BE2C (cell line): ENCODE results near the gene TRANK1.

Source experiments
- DNase-seq: peaks from one replicate; pipeline ENCODE4 v3.0.0-alpha.2; 2020
- H3K27me3 ChIP-seq: fragments of 250-450 bp; sonication (Bioruptor Pico); 2 replicates; pipeline ENCODE4 v1.5.1; 2020; ENCODE audit warnings: mild to moderate bottlenecking
- H3K36me3 ChIP-seq: fragments of 250-450 bp; sonication (Bioruptor Pico); 2 replicates; pipeline ENCODE4 v1.5.1; 2020; ENCODE audit warnings: mild to moderate bottlenecking
- H3K4me1 ChIP-seq: fragments of 250-450 bp; sonication (Bioruptor Pico); 2 replicates; pipeline ENCODE4 v1.5.1; 2020
- H3K4me3 ChIP-seq: 2 replicates; pipeline ENCODE4 v1.5.1; 2011; ENCODE audit warnings: low read depth, low read length
- H3K9me3 ChIP-seq: fragments of 250-450 bp; sonication (Bioruptor Pico); 2 replicates; pipeline ENCODE4 v1.5.1; 2020
- CTCF ChIP-seq: IDR thresholded peaks from 2 replicates; pipeline ENCODE4 v1.5.1; 2012; ENCODE audit warnings: mild to moderate bottlenecking, low read depth, low read length

TRANK1 gene

GRCh38 chr3:36840453-36840921 lies 104.4 kb downstream of the TRANK1 start:
- no peak for TF ChIP-seq CTCF
- Histone ChIP-seq H3K27me3 (no peaks in the 10 kb centered on the region), H3K36me3 (no peaks in the 10 kb centered on the region), H3K4me1 (no peaks in the 10 kb centered on the region), H3K4me3 (no peak overlapping the region), H3K9me3 (no peaks in the 10 kb centered on the region)
- DNase-seq = no peak

GRCh38 chr3:36837089-36837488 lies 107.8 kb downstream of the TRANK1 start:
- Histone ChIP-seq H3K9me3 (no peaks in the 10 kb centered on the region), H3K4me3 (no peak overlapping the region), H3K36me3 (no peaks in the 10 kb centered on the region), H3K27me3 (no peaks in the 10 kb centered on the region), H3K4me1 (no peaks in the 10 kb centered on the region)
- peak; percentile 29; the same call in 1 of the 2 replicates for TF ChIP-seq CTCF
- no peak for DNase-seq

- no peak for TF ChIP-seq CTCF
- no peaks in the 10 kb centered on the region for H3K36me3 ChIP-seq
- DNase-seq = no peak
- no peaks in the 10 kb centered on the region for H3K4me1 ChIP-seq
- no peaks in the 10 kb centered on the region for H3K9me3 ChIP-seq
- no peak overlapping the region for H3K4me3 ChIP-seq
- no peaks in the 10 kb centered on the region for H3K27me3 ChIP-seq
Observed at GRCh38 chr3:36833160-36833814, 111.6 kb downstream of the TRANK1 start.

- no peaks in the 10 kb centered on the region for H3K9me3 ChIP-seq
- no peaks in the 10 kb centered on the region for H3K36me3 ChIP-seq
- DNase-seq = no peak
- H3K4me3 ChIP-seq = no peak overlapping the region
- H3K4me1 ChIP-seq = no peaks in the 10 kb centered on the region
- no peaks in the 10 kb centered on the region for H3K27me3 ChIP-seq
- no peak for TF ChIP-seq CTCF
Observed at GRCh38 chr3:36832406-36832805, 112.4 kb downstream of the TRANK1 start.

GRCh38 chr3:36827133-36827532 lies 117.7 kb downstream of the TRANK1 start:
- no peak for DNase-seq
- Histone ChIP-seq H3K36me3 (no peaks in the 10 kb centered on the region), H3K4me3 (no peak overlapping the region), H3K9me3 (no peaks in the 10 kb centered on the region), H3K4me1 (no peaks in the 10 kb centered on the region), H3K27me3 (no peaks in the 10 kb centered on the region)
- TF ChIP-seq CTCF = no peak

- no peak for DNase-seq
- Histone ChIP-seq H3K27me3 (no peaks in the 10 kb centered on the region), H3K36me3 (no peaks in the 10 kb centered on the region)
Observed at GRCh38 chr3:36826240-36826639, 118.6 kb downstream of the TRANK1 start.

More at GRCh38 chr3:36826240-36826639, 118.6 kb downstream of the TRANK1 start:
- no peaks in the 10 kb centered on the region for H3K9me3 ChIP-seq
- no peaks in the 10 kb centered on the region for H3K4me1 ChIP-seq
- H3K4me3 ChIP-seq = no peak overlapping the region
- no peak for TF ChIP-seq CTCF
